Thoracic aorta (tissue), 2 donors: ENCODE data around the gene TAS2R40. TPM values are rescaled to one million over a fixed set of nuclear protein-coding genes. Genes with fewer than 3 reads are reported as not detected.

Source experiments
- ATAC-seq: fragments of 150-250 bp; one replicate; pipeline ENCODE4 v1.8.0; 2017; ENCODE audit warnings: low read depth; ENCODE audit not compliant: insufficient number of reproducible peaks, low FRiP score
- DNase-seq: peaks from one replicate; pipeline ENCODE4 v3.0.0-alpha.2; 2020; ENCODE audit warnings: low spot score
- H3K27ac ChIP-seq, 2 donors: fragments of 200-600 bp; sonication (generic); 1 replicate in 1 of 2; 2 replicates in 1 of 2; pipeline ENCODE4 v1.5.1; 2016; ENCODE audit warnings: mild to moderate bottlenecking in 2 of 2, moderate library complexity in 2 of 2
- H3K27me3 ChIP-seq: fragments of 200-600 bp; sonication (generic); replicated peaks from 2 replicates; pipeline ENCODE4 v1.6.0; 2016; ENCODE audit warnings: mild to moderate bottlenecking; ENCODE audit not compliant: insufficient read depth
- H3K36me3 ChIP-seq: fragments of 200-600 bp; sonication (generic); one replicate; pipeline ENCODE4 v1.5.1; 2016
- H3K4me1 ChIP-seq, 2 donors: fragments of 200-600 bp; sonication (generic); 1 replicate in 1 of 2; 2 replicates in 1 of 2; pipeline versions ENCODE4 v1.5.1 to v1.6.0; 2016; ENCODE audit warnings: low read depth in 2 of 2, mild to moderate bottlenecking in 1 of 2; ENCODE audit not compliant: control insufficient read depth in 1 of 2
- H3K4me3 ChIP-seq: fragments of 200-600 bp; sonication (generic); 2 replicates; pipeline ENCODE4 v1.5.1; 2016; ENCODE audit warnings: mild to moderate bottlenecking
- H3K9me3 ChIP-seq: fragments of 200-600 bp; sonication (generic); 2 replicates; pipeline ENCODE4 v1.5.1; 2016
- CTCF ChIP-seq: fragments of 200-600 bp; sonication (generic); IDR thresholded peaks from one replicate; pipeline ENCODE4 v1.5.1; 2019; ENCODE audit warnings: antibody characterized with exemption
- total RNA-seq, 2 donors: library from RNA; depleted of rRNA; stranded (reverse); fragments of >200 nt; gene quantifications; one replicate each; pipeline versions ENCODE4 v1.1.0 to v1.2.3, GENCODE V29; 2016

TAS2R40 gene
- total RNA-seq, 2 donors from 2014 or later = not detected

GRCh38 chr7:143243111-143243510 lies 21.3 kb downstream of the TAS2R40 start:
- Histone ChIP-seq H3K27ac (no peak overlapping the region), H3K36me3 (no peaks in the 10 kb centered on the region), H3K9me3 (no peaks in the 10 kb centered on the region), H3K4me1 (no peaks in the 10 kb centered on the region), H3K4me3 (no peak overlapping the region), H3K27me3 (no peaks in the 10 kb centered on the region)
- DNase-seq (no peak), ATAC-seq (no peak)
- no peak for TF ChIP-seq CTCF

- H3K9me3 ChIP-seq = no peaks in the 10 kb centered on the region
- ATAC-seq (no peak), DNase-seq (no peak)
- no peaks in the 10 kb centered on the region for H3K27me3 ChIP-seq
- no peaks in the 10 kb centered on the region for H3K36me3 ChIP-seq
- no peak overlapping the region for H3K4me3 ChIP-seq
- TF ChIP-seq CTCF = no peak
- H3K4me1 ChIP-seq = no peaks in the 10 kb centered on the region
- H3K27ac ChIP-seq = no peak overlapping the region
Measured at GRCh38 chr7:143243614-143244013, 21.8 kb downstream of the TAS2R40 start.

GRCh38 chr7:143244321-143244720 lies 22.5 kb downstream of the TAS2R40 start:
- no peaks in the 10 kb centered on the region for H3K36me3 ChIP-seq
- TF ChIP-seq CTCF = no peak
- ATAC-seq (no peak), DNase-seq (no peak)
- H3K4me1 ChIP-seq = no peaks in the 10 kb centered on the region
- H3K27me3 ChIP-seq = no peaks in the 10 kb centered on the region
- no peak overlapping the region for H3K4me3 ChIP-seq
- no peak overlapping the region for H3K27ac ChIP-seq
- no peaks in the 10 kb centered on the region for H3K9me3 ChIP-seq

GRCh38 chr7:143245123-143245522 lies 23.3 kb downstream of the TAS2R40 start:
- H3K27me3 ChIP-seq = no peaks in the 10 kb centered on the region
- DNase-seq (no peak), ATAC-seq (no peak)
- no peaks in the 10 kb centered on the region for H3K36me3 ChIP-seq
- no peaks in the 10 kb centered on the region for H3K4me1 ChIP-seq
- no peaks in the 10 kb centered on the region for H3K9me3 ChIP-seq
- no peak for TF ChIP-seq CTCF
- H3K4me3 ChIP-seq = no peak overlapping the region
- no peak overlapping the region for H3K27ac ChIP-seq

GRCh38 chr7:143247372-143247771 lies 25.5 kb downstream of the TAS2R40 start:
- no peak overlapping the region for H3K4me3 ChIP-seq
- no peak for ATAC-seq

More at GRCh38 chr7:143247372-143247771, 25.5 kb downstream of the TAS2R40 start:
- Histone ChIP-seq H3K27me3 (no peaks in the 10 kb centered on the region), H3K9me3 (no peaks in the 10 kb centered on the region), H3K27ac (no peak overlapping the region), H3K36me3 (no peaks in the 10 kb centered on the region), H3K4me1 (no peaks in the 10 kb centered on the region)
- no peak for DNase-seq
- TF ChIP-seq CTCF = no peak
